H1 (cell line): ENCODE measurements around the gene SLC38A1. TPM values are rescaled to one million over a fixed set of nuclear protein-coding genes. Genes with fewer than 3 reads are reported as not detected.

ENCODE experiments used
- ATF2 ChIP-seq: IDR thresholded peaks from 2 replicates; pipeline ENCODE4 v1.6.1; 2012; ENCODE audit warnings: low read length, inconsistent platforms
- CHD7 ChIP-seq: fragments of 300-600 bp; sonication (generic); IDR thresholded peaks from 2 replicates; pipeline ENCODE4 v1.7.1; 2012; ENCODE audit warnings: low read length, moderate library complexity, mild to moderate bottlenecking, inconsistent platforms; ENCODE audit not compliant: insufficient replicate concordance
- KDM1A ChIP-seq: fragments of 200-600, 300-600 bp; sonication (generic); IDR thresholded peaks from 2 replicates; pipeline ENCODE4 v1.7.1; 2016; ENCODE audit warnings: mild to moderate bottlenecking, low read length, borderline replicate concordance
- NRF1 ChIP-seq: IDR thresholded peaks from 2 replicates; pipeline ENCODE4 v1.6.1; 2011; ENCODE audit warnings: mild to moderate bottlenecking, low read depth, low read length, improper control_type of control experiment
- POLR2AphosphoS5 ChIP-seq: IDR thresholded peaks from 2 replicates; pipeline ENCODE4 v1.6.1; 2011; ENCODE audit warnings: low read depth, low read length
- RNF2 ChIP-seq: fragments of 200-900, 300-1000 bp; sonication (generic); IDR thresholded peaks from 2 replicates; pipeline ENCODE4 v1.7.1; 2016; ENCODE audit warnings: borderline replicate concordance, low read depth, mild to moderate bottlenecking, antibody characterized with exemption, low read length; ENCODE audit not compliant: poor library complexity, severe bottlenecking; ENCODE audit errors: missing control alignments
- SP1 ChIP-seq: IDR thresholded peaks from 2 replicates; pipeline ENCODE4 v1.6.1; 2011; ENCODE audit warnings: low read depth, low read length
- ZNF274 ChIP-seq: IDR thresholded peaks from 2 replicates; pipeline ENCODE4 v1.7.0; 2012; ENCODE audit warnings: low read length, borderline replicate concordance; ENCODE audit errors: extremely low read depth
- polyA plus RNA-seq, 7 experiments: library from polyadenylated mRNA; depleted of rRNA in 3 of 7; stranded (reverse) in 5 of 7; unstranded in 2 of 7; fragments of >200 nt in 5 of 7; fragments of 200-250 nt in 2 of 7; gene quantifications; 1 replicate in 5 of 7; 2 replicates in 1 of 7; 4 replicates in 1 of 7; pipeline versions ENCODE4 v1.2.1 to v1.2.3, GENCODE V29; 2011 to 2013; ENCODE audit warnings: missing spikeins in 2 of 7, mixed read lengths in 2 of 7
- total RNA-seq: library from RNA; stranded (reverse); fragmentation: NEBNext Ultra II Directional; extraction: Animal tissue kit (Norgen Biotek cat#: 25700); gene quantifications from 2 replicates; pipeline ENCODE4 v1.2.1, GENCODE V29; 2021

SLC38A1 gene
- total and polyA plus RNA-seq, 2 of the 8 experiments (the other 6 are each of a cell fraction or from before 2014, with no cell fraction given): 83.4 to 242 TPM

GRCh38 chr12:46224386-46224785 lies 44.5 kb downstream of the SLC38A1 start (continued):
- no peak for TF ChIP-seq CHD7
- TF ChIP-seq ZNF274: no peak
- no peak for TF ChIP-seq NRF1
- TF ChIP-seq POLR2AphosphoS5: no peak
- no peak for TF ChIP-seq RNF2
- no peak for TF ChIP-seq KDM1A
- TF ChIP-seq SP1: no peak
- no peak for TF ChIP-seq ATF2
